WI38 (cell line): Measurements from ENCODE around the gene KRTAP12-3.
"Not testable (repeated sequence)": the region's sequence is repeated elsewhere in the genome, so short reads cannot be mapped to it uniquely, and the experiment has no call there.

Experiments
- H3K4me3 ChIP-seq: 2 replicates; pipeline ENCODE4 v1.5.1; 2011; ENCODE audit warnings: low read depth, mild to moderate bottlenecking, control low read depth, low read length
- TF ChIP-seq, protein P1 (sequence below): IDR thresholded peaks from 2 replicates; pipeline ENCODE4 v1.5.1; 2012; ENCODE audit warnings: low read depth, mild to moderate bottlenecking, control low read depth, low read length

Gene KRTAP12-3

DNA sequence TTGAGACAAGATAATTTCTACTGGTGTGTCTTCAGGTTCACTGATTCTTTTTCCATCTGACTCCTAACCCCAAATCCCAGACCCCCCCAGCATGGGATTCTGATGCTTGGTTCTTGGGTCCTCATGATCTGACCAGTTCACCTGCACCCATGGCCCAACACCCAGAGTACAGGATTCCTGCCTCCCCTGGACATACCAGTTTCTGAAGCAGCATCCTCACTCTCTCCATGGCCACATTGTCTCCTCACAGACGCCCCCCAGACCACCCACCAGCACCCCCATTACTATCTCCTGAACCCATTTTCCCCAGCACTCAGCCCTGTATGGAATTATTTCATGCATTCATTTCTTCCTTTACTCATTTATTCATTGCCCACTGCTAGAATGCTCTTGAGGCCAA is 864 bp upstream of the KRTAP12-3 start:
- H3K4me3 ChIP-seq, result no peak overlapping the region
- TF ChIP-seq, protein P1, sequence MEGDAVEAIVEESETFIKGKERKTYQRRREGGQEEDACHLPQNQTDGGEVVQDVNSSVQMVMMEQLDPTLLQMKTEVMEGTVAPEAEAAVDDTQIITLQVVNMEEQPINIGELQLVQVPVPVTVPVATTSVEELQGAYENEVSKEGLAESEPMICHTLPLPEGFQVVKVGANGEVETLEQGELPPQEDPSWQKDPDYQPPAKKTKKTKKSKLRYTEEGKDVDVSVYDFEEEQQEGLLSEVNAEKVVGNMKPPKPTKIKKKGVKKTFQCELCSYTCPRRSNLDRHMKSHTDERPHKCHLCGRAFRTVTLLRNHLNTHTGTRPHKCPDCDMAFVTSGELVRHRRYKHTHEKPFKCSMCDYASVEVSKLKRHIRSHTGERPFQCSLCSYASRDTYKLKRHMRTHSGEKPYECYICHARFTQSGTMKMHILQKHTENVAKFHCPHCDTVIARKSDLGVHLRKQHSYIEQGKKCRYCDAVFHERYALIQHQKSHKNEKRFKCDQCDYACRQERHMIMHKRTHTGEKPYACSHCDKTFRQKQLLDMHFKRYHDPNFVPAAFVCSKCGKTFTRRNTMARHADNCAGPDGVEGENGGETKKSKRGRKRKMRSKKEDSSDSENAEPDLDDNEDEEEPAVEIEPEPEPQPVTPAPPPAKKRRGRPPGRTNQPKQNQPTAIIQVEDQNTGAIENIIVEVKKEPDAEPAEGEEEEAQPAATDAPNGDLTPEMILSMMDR, result no peak

- H3K4me3 ChIP-seq, result no peak overlapping the region
- TF ChIP-seq, protein P1, result no peak
Measured at GRCh38 chr21:44658541-44658910, 794 bp downstream of the KRTAP12-3 start.

GRCh38 chr21:44658913-44659595 is 1.3 kb downstream of the KRTAP12-3 start:
- H3K4me3 ChIP-seq, result no peak overlapping the region
- TF ChIP-seq, protein P1, result no peak

- not testable (repeated sequence) for H3K4me3 ChIP-seq
Measured at GRCh38 chr21:44661567-44661966, 3.8 kb downstream of the KRTAP12-3 start.

DNA sequence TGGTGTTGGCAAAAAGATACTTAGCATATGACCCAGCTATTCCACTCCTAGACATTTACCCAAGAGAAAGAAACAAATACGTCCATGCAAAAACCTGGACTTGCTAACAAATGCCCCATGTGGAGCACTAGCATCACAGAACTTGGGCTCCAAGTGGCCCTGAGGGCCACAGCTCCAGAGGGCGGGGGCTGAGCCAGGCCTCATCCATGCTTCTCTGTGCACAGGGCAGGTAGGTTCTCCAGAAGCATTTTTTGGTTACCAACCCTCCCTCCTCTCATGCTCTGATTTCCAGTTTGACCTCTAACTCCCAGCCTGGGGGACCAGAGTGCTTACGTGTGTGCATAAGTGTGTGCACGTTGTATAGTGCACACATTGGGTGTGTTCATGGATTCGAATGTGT is 7.0 kb downstream of the KRTAP12-3 start:
- no peak overlapping the region for H3K4me3 ChIP-seq
- TF ChIP-seq, protein P1, result no peak

GRCh38 chr21:44666401-44667320 is 8.9 kb downstream of the KRTAP12-3 start, which contains the start of gene KRTAP12-2:
TSS of gene KRTAP12-2 (minus strand) at chr21:44666927. CDS start at chr21:44666886, 41 bp downstream.
- H3K4me3 ChIP-seq, result no peak within 1 kb of the TSS
- TF ChIP-seq, protein P1, result no peak

GRCh38 chr21:44667612-44668011 is 9.9 kb downstream of the KRTAP12-3 start:
- TF ChIP-seq, protein P1, result no peak
- H3K4me3 ChIP-seq, result no peak overlapping the region
